GM21619 (cell line): ENCODE results near the gene PRAC2.

Source experiments
- ATAC-seq: cut with Tn5 transposase; IDR thresholded peaks from one replicate; pipeline ENCODE4 v1.9.1; 2021; ENCODE audit not compliant: unreplicated experiment

The PRAC2 gene

GRCh38 chr17:48753794-48754499, 31.0 kb downstream of the PRAC2 start:
- no peak for ATAC-seq

- no peak for ATAC-seq
Observed at GRCh38 chr17:48754500-48755261, 31.7 kb downstream of the PRAC2 start.

GRCh38 chr17:48755356-48755755, 32.4 kb downstream of the PRAC2 start:
- ATAC-seq, result no peak

GRCh38 chr17:48756830-48757251, 33.9 kb downstream of the PRAC2 start:
- no peak for ATAC-seq

GRCh38 chr17:48757524-48757961, 34.6 kb downstream of the PRAC2 start:
- ATAC-seq, result no peak

GRCh38 chr17:48759288-48759687, 36.3 kb downstream of the PRAC2 start:
- no peak for ATAC-seq

GRCh38 chr17:48760411-48760810, 37.4 kb downstream of the PRAC2 start:
- ATAC-seq, result no peak

GRCh38 chr17:48761114-48761513, 38.1 kb downstream of the PRAC2 start:
- ATAC-seq, result no peak

- no peak for ATAC-seq
Observed at GRCh38 chr17:48767263-48767774, 44.3 kb downstream of the PRAC2 start.

- ATAC-seq, result no peak
Observed at GRCh38 chr17:48769009-48769675, 46.2 kb downstream of the PRAC2 start.

- ATAC-seq, result no peak
Observed at GRCh38 chr17:48770954-48771353, 48.0 kb downstream of the PRAC2 start.

GRCh38 chr17:48773245-48773644, 50.3 kb downstream of the PRAC2 start:
- ATAC-seq, result no peak
